ENCODE data around the gene SEC62.

SEC62 gene

DNA sequence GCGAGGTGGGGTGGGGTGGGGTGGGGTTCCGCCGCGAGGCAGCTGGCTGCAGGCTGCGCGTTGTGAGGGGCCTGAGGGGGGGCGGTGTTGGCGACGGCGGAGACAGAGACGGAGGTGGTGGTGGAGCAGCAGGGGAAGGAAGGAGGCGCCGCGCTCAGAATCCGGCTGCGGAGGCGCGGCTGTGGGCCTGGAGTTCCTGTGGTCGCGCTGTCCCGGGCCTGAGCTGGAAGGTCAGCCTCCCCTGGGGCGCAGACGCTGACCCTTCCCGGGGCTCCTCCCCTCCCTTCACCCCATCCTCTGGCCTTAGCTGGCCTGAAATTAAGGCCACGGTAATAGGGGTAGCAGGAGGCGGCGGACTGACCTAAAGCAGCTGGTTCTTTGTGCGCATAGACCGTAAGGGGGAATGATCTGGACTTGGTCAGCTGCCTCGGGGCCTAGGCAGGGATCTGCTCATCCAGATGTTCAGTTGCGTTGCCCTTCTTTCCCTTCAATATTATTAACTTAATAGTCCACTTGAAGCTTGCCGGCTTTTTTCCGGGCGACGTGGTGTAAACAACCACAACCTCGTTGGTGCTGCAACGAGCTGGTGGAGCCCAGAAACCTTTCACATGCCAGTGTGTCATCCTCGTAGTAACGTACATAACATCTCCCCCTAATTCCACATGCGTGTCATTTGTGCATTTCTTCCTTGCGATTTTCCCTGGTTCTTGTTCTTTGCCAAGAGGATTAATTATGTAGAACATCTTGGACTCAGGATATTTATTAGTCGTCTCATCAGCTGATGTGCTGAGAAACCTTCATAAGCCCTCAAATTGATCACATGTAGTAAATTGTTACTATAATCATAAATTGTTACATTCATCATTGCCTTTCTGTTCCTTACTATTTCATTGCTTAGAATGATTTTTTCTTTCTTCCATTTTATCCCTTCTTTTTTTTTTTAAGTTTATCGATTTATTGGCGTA is 626 bp downstream of the SEC62 start:
- peak; percentile 19 for DNase-seq (ENCODE audit: low read depth)

DNA sequence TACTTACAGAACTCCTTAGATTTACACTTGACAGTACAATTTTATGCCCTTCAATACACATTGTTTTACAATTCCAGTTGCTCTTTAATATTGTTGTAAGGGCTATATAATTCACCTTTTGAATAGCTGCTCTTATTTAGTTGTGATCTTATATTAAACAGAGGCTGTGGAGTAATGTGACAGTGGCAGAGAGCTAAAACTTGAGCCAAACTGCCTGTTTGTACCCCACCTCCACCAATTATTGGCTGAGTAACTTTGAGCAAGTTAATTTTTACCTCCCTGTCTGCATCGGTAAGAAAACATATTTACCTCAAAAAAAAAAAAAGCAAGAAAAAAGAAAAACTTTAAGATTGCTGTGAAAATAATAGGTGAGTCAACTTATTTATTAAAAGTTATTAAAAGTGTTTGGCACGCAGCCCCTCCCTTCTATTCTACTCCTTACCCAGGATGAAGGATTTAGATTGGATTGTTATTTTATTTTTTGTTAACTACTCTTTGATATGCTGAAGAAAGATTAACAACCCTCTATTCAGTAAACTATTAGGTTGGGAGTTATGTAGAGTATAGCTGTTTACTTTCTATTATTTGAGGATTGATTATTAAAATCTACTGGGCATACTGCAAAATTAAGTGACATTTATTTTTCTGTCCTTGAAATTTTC is 1.7 kb downstream of the SEC62 start:
- no peak for DNase-seq (ENCODE audit: low read depth)

DNA sequence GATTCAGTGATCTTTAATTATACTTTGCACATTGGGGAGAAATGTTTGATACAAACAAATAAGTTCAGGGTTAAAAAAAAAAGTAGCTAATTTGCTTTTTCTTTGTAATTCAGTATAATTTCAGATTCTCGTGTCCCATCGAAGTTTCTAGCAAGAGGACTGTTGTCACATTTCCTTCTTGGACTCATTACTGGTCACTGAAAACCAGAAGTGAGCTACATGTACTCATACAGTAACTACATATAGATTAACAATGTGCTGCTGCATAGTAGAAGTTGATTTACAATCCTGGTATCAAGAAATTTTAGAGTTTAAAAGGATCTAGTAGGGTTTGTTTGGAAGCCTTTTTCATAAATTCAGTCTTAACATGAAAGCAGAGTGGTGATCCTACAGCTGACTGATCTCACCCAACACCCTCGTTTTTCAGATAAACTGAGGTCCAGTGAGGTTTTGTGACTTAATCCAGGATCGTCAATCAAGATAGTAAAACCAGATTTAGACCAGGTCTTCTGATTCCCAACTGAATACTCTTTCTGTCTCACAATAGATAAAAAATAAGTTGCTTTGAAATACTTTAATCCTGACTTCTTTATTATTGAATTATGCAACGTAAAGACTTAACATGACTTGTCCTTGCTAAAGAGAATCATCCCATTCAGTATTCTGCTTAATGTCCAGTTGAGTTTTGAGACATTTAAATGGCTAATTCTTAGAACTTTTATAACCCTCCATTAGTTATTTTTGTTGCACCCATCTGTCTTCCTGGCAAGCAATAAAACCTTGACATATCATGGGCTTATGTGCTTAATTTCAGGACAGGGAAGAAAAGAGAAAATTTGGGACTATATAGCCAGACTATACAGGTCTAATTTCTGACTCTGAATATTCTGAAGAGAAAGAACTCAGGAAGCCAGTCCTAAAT is 2.8 kb downstream of the SEC62 start:
- DNase-seq (ENCODE audit: low read depth): no peak

DNA sequence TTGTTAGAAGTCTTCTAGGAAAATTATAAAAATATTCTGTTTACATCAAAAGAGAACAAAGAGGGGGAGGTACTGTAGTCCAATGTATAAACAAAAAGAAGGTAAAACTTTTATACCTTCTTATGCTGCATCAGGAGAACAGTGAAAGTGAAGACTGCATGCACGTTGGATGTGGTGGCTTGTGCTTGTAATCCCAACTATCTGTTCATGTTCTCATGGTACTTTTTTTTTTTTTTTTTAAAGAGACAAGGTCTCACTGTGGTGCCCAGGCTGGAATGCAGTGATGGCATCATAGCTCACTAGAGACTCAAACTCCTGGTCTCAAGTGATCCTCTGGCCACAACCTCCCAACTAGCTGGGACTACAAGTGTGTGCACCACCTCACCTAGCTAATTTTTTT is 4.2 kb downstream of the SEC62 start:
- DNase-seq (ENCODE audit: low read depth): no peak

DNA sequence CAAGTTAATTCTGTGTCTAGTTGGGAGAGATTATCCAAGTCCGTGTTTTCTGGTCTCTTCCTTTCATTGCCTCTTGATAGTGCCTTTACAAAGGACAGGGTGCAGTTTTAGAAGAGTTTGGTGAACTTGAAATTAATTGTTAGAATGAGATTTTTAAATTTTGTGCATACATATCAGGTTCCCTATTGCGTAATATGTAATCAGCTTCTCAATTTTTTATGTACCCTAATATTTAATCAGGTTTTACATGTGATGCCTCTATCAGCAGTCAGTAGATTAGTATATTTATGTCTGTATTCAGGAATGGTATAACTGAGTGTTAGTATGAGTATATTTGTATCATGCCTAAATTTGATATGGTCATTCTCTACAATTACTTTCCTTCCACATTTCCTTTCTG is 4.9 kb downstream of the SEC62 start:
- no peak for DNase-seq (ENCODE audit: low read depth)

DNA sequence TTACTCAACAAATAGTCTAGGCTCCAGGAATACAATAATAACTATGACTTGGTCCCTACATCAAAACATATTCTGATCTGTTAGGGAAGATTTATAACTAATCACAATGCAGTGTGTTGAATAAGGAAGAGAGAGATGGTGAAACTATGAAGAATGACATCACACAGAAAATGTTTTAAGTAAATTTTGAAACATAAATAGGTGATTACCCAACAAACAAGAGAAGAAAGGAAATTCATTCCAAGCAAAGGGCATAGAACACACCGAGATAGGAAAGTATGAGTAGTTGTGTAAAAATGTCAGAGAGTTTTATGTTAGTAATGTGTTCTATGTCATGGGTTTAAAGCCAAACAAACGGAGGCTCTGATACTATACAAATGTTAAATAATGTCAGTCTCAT is 13.4 kb downstream of the SEC62 start:
- no peak for DNase-seq (ENCODE audit: low read depth)

DNA sequence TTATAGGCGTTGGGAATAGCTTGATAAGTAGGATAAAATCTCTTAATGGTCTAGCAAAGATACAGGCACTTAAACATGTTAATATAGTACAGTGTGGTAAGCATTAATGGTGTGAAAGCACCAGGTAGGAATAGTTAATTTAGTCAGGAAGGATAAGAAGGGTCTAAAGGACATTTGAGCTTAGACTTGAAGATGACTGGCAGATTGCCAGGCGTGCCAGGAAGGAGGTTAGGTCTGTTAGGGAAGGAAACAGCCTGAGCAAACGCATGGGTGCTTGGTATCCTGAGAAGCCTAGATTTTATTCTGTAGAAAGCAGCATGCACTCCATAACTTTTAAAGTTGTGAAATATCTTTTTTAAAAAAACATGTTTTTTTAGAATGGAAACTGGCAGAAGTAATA is 17.7 kb downstream of the SEC62 start:
- DNase-seq (ENCODE audit: low read depth): no peak

DNA sequence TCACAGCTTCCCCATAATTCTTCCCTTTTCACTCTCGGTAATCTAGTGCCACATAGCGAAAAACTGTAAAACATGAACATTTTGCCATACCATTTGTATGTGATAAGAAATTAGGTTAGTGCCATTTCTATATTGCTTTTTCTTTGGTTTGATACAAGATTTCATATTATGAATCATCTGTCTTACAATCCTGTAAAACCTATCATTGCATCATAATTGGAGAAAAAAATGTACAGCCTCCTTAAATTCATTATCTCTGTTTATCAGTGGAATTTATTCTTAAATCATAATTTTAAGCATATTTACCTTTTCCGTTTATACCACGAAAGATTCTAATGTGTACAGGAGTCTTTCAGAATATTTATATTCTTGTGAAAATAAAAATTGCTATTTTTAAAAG is 23.8 kb downstream of the SEC62 start:
- DNase-seq (ENCODE audit: low read depth): no peak

DNA sequence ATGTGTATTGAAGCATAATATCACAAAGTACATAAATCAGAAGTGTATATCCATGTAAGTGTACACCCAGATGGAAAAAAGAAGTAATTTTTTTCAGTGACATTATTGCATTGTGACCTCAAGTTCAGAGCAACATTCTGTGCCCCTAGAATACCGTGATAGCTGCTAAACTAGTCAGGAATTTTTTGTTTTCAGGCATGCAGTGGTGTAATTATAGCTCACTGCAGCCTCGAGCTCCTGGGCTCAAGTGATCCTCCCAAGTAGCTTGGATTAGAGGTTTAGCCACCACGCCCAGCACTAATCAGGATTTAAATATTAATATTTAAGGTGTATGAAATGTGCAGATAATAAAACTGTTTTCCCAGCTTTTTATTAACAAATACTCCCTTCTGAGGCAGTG is 25.5 kb downstream of the SEC62 start:
- DNase-seq (ENCODE audit: low read depth): no peak

DNA sequence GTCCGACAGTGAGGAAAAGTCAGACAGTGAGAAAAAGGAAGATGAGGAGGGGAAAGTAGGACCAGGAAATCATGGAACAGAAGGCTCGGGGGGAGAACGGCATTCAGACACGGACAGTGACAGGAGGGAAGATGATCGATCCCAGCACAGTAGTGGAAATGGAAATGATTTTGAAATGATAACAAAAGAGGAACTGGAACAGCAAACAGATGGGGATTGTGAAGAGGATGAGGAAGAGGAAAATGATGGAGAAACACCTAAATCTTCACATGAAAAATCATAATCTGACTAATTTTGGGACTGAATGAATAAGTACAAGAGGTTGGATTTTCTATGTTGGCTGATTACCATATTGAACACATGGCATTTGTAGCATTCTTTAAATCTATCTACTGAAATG is 26.2 kb downstream of the SEC62 start:
- no peak for DNase-seq (ENCODE audit: low read depth)

DNA sequence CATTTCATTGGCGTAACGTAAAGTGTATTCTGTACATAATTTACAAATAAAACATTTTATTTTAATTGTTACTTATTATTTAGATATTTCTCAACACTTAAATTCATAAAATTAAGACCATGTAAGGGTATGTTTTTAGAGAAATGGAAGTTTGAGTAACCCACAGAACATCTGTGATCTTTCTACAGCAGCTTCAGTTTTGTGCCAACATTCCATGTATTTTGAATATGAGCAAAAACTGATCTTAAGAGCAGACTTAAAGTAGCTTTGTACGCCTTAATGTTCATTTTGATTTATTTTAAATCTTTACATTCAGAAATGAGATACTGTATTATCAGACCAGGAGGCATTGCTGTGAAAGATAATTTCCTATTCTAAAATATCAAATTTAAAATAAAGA is 27.2 kb downstream of the SEC62 start:
- no peak for DNase-seq (ENCODE audit: low read depth)

DNA sequence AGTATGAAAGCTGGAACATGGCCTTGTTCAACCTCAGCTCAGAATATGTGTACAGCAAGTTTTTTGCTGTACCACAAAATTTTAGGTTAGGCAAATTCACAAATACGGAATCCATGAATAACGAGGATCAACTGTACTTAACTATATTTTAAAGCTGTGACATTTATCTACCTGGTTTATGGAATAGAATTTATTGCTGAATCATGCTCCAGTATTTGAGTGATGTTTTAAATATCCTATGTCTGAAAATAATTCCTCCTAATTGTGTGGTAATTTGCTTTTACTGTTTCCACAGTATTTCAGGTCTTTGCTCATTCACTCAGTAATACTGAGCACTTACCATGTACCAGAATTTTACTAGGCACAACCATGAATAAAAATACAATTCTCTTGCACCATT is 29.5 kb downstream of the SEC62 start:
- no peak for DNase-seq (ENCODE audit: low read depth)

DNA sequence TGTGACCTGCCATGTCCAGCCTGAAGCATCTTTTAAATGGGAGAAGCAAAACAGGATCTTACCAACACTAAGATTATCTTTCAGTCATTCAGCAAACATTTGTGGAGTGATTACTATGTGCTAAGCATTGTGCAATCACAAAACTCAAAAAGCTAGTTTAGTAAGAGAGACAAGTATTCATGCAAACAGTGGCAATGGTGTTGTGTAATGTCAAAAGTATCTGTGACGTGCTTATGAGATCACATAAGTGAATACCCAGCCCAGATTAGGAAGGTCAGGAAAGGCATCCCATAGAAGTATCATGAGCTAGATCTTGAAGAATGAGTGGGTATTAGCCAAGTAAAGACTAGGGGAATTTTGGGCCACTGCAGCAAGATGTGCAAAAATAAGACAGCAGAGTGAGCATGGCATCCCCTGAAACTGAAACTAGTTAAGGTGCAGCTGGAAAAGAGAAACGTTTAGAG is 32.1 kb downstream of the SEC62 start:
- peak; percentile 55 for DNase-seq (ENCODE audit: low read depth)

DNA sequence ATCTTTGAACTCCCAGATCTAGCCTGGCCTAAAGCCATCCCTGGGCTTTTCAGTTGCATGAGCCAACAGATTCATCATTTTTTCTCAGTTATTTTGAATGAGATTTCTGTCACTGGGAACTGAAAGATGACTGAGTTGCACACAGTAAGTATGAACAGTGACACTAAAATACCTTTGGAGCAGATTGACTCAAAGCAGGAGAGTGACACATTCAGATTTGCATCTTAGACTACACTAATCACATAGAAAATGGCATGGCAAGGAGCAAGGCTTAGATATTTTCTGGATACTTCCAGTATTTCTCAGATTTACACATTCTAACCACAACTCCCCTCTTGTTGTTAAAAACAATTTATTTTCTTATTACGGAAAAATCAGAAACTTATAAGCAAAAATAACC is 32.8 kb downstream of the SEC62 start:
- DNase-seq (ENCODE audit: low read depth): no peak

DNA sequence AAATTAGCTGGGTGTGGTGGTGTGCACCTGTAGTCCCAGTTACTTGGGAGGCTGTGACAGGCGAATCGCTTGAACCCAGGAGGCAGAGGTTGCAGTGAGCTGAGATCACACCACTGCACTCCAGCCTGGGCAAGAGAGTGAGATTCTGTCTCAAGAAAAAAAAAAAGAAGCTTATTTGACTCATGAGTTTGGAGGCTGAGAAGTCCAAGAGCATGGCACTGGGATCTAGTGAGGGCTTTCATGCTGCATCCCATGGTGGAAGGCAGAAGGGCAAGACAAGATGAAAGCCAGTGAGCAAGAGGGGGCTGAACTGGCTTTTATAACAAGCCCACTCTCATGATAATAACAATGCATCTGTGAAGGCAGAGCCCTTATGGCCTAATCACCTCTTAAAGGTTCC is 33.4 kb downstream of the SEC62 start:
- no peak for DNase-seq (ENCODE audit: low read depth)

DNA sequence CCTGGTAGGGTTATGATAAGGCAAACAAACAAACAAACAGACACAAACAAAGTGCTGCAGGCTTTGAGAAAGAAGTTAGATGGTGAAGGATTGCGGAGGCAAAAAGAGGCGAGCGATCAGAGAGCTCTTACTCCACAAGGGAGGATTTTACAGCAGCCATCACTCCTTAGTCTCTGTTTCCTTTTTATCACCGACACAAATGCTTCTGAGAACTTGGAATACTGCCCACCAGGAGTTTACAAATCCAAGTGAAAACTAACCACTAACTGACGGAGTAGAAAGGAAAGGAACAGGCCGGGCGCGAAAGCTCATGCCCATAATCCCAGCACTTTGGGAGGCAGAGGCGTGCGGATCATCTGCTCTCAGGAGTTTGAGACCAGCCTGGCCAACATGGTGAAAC is 35.6 kb downstream of the SEC62 start:
- no peak for DNase-seq (ENCODE audit: low read depth)

DNA sequence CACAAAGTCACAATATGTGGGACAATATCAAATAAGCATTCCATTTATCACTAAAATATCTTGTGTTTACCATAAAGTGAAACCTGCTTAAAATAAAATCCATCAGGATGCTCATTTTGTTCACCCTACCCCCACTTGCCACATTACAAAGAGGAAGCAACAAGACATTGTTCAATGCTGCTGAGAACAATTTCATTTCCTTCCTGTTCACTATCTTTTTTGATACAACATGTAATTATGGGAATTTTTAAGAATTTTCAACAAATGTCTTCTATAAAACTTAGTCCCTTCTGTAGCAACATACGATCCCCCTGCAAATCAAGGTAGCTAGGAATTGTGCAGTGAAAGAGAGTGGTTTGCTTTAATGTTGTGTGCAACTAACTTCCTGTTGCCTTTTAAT is 36.3 kb downstream of the SEC62 start:
- DNase-seq (ENCODE audit: low read depth): no peak

DNA sequence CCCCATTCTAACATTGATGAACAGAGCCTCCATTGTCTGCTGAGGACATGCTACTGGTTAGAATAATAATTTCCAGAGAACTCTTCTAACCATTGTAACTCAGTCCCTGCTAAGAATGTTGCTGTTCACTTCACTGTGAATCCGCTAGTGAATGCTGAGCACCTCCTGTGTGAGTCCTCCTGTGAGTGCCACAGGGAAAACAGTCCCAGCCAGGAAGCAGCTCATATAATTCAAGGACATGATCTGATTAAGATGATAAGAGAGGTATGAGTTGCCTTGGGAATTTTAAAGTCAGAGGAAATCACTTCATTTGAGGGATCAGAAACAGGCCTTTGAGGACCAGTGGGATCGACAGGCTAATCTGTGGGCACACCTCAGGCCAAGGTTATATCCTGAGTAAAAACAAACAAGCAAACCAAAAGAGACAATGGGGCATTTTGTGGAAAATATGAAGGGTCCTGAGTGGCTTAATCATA is 37.3 kb downstream of the SEC62 start:
- DNase-seq (ENCODE audit: low read depth): no peak

DNA sequence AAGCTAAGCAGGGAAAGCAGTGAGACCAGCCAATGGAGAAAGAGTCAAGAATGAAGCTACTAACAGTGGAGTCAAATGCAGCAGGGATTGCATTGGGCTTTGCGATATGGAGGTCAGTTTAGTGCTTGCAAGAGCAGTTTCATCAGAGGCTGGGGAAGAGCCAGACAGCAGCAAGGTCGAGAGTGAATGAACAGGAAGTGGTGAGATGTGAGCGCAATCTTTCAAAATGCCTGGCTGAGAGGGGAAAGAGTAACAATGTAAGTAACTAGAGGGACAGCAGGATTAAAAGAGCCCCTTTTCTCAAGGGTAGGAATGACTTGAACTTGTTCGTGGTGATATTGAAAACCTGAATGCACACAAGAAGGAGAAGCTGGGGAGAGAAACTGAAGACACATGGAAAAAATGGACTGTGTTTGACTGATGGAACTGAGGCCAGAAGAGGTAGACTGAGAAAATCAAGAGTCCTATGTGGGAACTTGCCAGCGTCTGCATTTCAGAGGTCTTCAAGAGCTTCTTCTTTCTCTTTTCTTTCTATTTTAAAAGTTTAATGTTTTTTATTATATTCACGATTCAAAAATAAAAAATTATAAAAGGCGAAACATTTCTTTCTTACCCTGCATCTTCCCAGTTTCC is 40.5 kb downstream of the SEC62 start:
- peak; percentile 38 for DNase-seq (ENCODE audit: low read depth)

DNA sequence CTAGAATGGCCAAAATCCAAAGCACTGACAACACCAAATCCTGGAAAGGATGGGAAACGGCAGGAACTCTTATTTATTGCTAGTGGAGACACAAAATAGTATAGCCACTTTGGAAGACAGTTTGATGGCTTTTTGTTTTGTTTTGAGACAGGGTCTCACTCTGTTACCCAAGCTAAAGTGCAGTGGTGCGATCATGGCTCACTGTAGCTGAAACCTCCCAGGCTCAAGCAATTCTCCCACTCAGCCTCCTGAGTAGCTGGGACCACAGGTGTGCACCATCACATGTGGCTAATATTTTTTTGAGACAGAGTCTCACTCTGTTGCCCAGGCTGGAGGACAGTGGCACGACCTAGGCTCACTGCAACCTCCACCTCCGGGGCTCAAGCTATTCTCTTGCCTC is 43.9 kb downstream of the SEC62 start:
- no peak for DNase-seq (ENCODE audit: low read depth)

DNA sequence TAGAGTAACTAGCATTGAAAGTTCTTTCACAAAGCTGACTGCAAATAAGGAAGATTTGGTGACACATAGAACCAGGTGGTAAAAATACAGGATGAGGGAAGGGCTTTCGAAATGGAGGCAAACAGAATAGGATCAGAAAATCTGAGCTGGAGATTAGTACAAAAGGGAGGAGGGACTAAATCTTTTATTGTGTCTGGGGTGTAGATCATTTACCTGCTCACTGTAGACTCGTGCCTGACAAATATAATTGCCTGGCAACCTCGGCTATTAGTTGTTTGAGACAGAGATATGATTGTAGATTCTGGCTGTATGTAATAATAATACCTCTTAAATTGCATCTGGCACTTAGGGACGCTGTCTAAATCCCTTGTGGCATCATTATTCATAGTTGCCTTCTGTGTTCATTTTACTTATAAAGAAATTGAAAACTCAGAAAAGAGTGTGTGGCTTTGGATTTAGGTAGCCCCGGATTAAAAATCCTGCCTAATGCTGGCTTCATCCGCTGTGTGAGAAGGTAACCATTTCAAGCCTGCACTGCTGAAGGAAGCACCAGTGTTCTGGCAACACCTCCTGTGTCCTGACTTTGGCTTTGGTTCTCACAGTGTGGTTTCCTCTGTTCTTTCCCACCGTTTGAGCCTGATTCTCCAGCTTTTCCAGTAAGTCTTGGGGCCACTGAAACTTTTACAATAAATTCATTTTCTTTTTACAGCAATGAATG is 46.2 kb downstream of the SEC62 start:
- no peak for DNase-seq (ENCODE audit: low read depth)

All from stromal cell of bone marrow (primary cell).